GM13976 (cell line): ENCODE data around the gene ATM.

Source experiments
- DNase-seq: peaks from one replicate; pipeline ENCODE4 v3.0.0; 2012; ENCODE audit warnings: low spot score
- CTCF ChIP-seq: IDR thresholded peaks from 2 replicates; pipeline ENCODE4 v1.5.1; 2012; ENCODE audit warnings: borderline replicate concordance, mild to moderate bottlenecking; ENCODE audit not compliant: insufficient read depth; ENCODE audit errors: extremely low read depth, missing control alignments, control extremely low read depth
- in situ Hi-C: fragments of 300-500 bp; cut with MboI; formaldehyde crosslinking; loops from one replicate; pipeline ENCODE4 v1.12.0; 2022; ENCODE audit warnings: low sequenced_read_pairs, mixed read lengths, inconsistent platforms; ENCODE audit not compliant: unreplicated experiment

Gene ATM

GRCh38 chr11:108207683-108208060 is 15.2 kb upstream of the ATM start:
- DNase-seq = no peak
- no peak for TF ChIP-seq CTCF
- in situ Hi-C loops = no loop called here

GRCh38 chr11:108210441-108210840 is 12.4 kb upstream of the ATM start:
- no peak for DNase-seq
- in situ Hi-C loops = no loop called here
- no peak for TF ChIP-seq CTCF

- in situ Hi-C loops = no loop called here
- TF ChIP-seq CTCF = no peak
Measured at GRCh38 chr11:108213784-108214183, 9.1 kb upstream of the ATM start.

GRCh38 chr11:108216988-108217387 is 5.9 kb upstream of the ATM start:
- DNase-seq = no peak
- in situ Hi-C loops = no loop called here
- TF ChIP-seq CTCF = no peak

More at GRCh38 chr11:108213784-108214183, 9.1 kb upstream of the ATM start:
- DNase-seq = no peak

GRCh38 chr11:108218455-108218854 is 4.4 kb upstream of the ATM start:
- DNase-seq = no peak
- in situ Hi-C loops = no loop called here
- TF ChIP-seq CTCF = no peak

GRCh38 chr11:108218912-108219783 is 3.7 kb upstream of the ATM start:
- DNase-seq = no peak
- in situ Hi-C loops = no loop called here
- TF ChIP-seq CTCF = no peak

GRCh38 chr11:108220721-108221336 is 2.0 kb upstream of the ATM start:
- DNase-seq = no peak
- peak; percentile 15 for TF ChIP-seq CTCF
- in situ Hi-C loops = no loop called here
